ENCODE data around the gene TP53I13.

TP53I13 gene

DNA sequence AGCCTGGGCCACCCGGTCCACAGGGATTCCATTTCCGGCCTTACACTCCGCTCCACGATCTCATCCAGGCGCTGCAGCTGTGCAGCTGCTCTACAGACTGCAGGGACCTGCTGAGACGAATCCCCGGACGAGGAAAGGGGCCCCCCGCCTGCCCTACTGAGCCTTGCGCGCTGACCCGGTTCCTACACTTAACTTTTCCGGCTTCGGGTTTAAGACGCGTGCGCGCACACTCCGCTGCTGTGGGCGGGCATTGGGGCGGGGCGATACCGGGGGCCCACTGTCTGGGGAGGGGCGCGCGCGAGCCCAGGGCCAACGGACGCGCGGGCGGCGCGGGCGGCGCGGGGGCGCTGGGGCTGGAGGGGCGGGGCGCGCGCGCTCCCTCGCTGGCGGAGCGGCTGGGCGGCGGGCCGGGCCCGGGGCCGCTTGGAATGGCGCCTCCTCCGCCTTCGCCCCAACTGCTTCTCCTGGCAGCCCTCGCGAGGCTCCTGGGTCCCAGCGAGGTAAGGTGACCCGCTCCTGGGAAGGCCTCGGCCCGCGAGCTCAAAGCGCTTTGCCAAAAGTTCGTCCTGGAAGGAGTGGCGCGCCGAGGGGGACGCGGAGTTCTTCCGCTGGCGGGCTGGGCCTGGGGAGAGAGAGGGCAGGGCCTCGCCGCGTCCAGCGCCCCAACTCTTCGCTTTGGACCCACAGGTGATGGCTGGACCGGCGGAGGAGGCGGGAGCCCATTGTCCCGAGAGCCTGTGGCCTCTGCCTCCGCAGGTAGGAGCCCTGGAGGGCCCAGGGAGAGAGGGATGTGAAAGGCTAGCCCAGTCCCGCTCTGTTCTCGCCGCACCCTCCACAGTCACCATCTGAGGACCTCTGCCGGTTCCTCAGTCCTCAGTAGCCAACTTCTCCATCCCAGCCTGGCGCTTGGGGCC lies at the start of gene TP53I13 (continued):
- TF ChIP-seq, protein P1, sequence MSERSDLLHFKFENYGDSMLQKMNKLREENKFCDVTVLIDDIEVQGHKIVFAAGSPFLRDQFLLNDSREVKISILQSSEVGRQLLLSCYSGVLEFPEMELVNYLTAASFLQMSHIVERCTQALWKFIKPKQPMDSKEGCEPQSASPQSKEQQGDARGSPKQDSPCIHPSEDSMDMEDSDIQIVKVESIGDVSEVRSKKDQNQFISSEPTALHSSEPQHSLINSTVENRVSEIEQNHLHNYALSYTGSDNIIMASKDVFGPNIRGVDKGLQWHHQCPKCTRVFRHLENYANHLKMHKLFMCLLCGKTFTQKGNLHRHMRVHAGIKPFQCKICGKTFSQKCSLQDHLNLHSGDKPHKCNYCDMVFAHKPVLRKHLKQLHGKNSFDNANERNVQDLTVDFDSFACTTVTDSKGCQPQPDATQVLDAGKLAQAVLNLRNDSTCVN (tag by site-specific recombination; optimal IDR thresholded peaks at IDR 0.05) = peak; percentile 72
- TF ChIP-seq SP3 (tag by site-specific recombination; IDR thresholded peaks at IDR 0.05) (peak; percentile 53), ZNF175 (tag by site-specific recombination; IDR thresholded peaks at IDR 0.05) (no peak), ZNF626 (tag by site-specific recombination; IDR thresholded peaks at IDR 0.05) (no peak), ZNF623 (tag by site-specific recombination; IDR thresholded peaks at IDR 0.05) (no peak; the same call in 1 of the 2 replicates), ZFP3 (tag by site-specific recombination; IDR thresholded peaks at IDR 0.05; ENCODE audit: low read depth) (no peak), ZNF114 (tag by site-specific recombination; IDR thresholded peaks at IDR 0.05) (no peak), YY2 (tag by site-specific recombination; IDR thresholded peaks at IDR 0.05) (no peak), ZNF548 (tag by site-specific recombination; IDR thresholded peaks at IDR 0.05) (no peak), ZSCAN30 (tag by site-specific recombination; IDR thresholded peaks at IDR 0.05) (0 out of 2 replicates have a peak, but pooled peaks have one; percentile 23), MYNN (tag by site-specific recombination; IDR thresholded peaks at IDR 0.05; ENCODE audit: borderline replicate concordance) (peak; percentile 29; the same call in 1 of the 2 replicates), HOXA7 (CRISPR knock-in tag; IDR thresholded peaks at IDR 0.05; ENCODE audit: borderline replicate concordance) (no peak), ZNF2 (tag by site-specific recombination; IDR thresholded peaks at IDR 0.05) (0 out of 2 replicates have a peak, but pooled peaks have one; percentile 30), ZFP37 (tag by site-specific recombination; IDR thresholded peaks at IDR 0.05) (0 out of 2 replicates have a peak, but pooled peaks have one; percentile 20), ZNF558 (tag by site-specific recombination; IDR thresholded peaks at IDR 0.05) (no peak), ZFHX2 (tag by site-specific recombination; conservative IDR thresholded peaks at IDR 0.05) (peak; percentile 42), ZNF473 (tag by site-specific recombination; IDR thresholded peaks at IDR 0.05) (no peak), ZBTB20 (tag by site-specific recombination; IDR thresholded peaks at IDR 0.05) (peak; percentile 97)
- TF ChIP-seq, protein P2, sequence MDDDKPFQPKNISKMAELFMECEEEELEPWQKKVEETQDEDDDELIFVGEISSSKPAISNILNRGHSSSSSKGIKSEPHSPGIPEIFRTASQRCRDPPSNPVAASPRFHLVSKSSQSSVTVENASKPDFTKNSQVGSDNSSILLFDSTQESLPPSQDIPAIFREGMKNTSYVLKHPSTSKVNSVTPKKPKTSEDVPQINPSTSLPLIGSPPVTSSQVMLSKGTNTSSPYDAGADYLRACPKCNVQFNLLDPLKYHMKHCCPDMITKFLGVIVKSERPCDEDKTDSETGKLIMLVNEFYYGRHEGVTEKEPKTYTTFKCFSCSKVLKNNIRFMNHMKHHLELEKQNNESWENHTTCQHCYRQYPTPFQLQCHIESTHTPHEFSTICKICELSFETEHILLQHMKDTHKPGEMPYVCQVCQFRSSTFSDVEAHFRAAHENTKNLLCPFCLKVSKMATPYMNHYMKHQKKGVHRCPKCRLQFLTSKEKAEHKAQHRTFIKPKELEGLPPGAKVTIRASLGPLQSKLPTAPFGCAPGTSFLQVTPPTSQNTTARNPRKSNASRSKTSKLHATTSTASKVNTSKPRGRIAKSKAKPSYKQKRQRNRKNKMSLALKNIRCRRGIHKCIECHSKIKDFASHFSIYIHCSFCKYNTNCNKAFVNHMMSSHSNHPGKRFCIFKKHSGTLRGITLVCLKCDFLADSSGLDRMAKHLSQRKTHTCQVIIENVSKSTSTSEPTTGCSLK (tag by site-specific recombination; IDR thresholded peaks at IDR 0.05) = no peak
- TF ChIP-seq, protein P3, sequence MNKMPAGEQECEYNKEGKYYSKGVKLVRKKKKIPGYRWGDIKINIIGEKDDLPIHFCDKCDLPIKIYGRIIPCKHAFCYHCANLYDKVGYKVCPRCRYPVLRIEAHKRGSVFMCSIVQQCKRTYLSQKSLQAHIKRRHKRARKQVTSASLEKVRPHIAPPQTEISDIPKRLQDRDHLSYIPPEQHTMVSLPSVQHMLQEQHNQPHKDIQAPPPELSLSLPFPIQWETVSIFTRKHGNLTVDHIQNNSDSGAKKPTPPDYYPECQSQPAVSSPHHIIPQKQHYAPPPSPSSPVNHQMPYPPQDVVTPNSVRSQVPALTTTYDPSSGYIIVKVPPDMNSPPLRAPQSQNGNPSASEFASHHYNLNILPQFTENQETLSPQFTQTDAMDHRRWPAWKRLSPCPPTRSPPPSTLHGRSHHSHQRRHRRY (tag by site-specific recombination; IDR thresholded peaks at IDR 0.05) = no peak
- TF ChIP-seq, protein P4, sequence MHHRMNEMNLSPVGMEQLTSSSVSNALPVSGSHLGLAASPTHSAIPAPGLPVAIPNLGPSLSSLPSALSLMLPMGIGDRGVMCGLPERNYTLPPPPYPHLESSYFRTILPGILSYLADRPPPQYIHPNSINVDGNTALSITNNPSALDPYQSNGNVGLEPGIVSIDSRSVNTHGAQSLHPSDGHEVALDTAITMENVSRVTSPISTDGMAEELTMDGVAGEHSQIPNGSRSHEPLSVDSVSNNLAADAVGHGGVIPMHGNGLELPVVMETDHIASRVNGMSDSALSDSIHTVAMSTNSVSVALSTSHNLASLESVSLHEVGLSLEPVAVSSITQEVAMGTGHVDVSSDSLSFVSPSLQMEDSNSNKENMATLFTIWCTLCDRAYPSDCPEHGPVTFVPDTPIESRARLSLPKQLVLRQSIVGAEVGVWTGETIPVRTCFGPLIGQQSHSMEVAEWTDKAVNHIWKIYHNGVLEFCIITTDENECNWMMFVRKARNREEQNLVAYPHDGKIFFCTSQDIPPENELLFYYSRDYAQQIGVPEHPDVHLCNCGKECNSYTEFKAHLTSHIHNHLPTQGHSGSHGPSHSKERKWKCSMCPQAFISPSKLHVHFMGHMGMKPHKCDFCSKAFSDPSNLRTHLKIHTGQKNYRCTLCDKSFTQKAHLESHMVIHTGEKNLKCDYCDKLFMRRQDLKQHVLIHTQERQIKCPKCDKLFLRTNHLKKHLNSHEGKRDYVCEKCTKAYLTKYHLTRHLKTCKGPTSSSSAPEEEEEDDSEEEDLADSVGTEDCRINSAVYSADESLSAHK (tag by site-specific recombination; IDR thresholded peaks at IDR 0.05) = no peak
- TF ChIP-seq, protein P5, sequence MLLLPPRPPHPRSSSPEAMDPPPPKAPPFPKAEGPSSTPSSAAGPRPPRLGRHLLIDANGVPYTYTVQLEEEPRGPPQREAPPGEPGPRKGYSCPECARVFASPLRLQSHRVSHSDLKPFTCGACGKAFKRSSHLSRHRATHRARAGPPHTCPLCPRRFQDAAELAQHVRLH (tag by site-specific recombination; IDR thresholded peaks at IDR 0.05) = no peak
- TF ChIP-seq, protein P6, sequence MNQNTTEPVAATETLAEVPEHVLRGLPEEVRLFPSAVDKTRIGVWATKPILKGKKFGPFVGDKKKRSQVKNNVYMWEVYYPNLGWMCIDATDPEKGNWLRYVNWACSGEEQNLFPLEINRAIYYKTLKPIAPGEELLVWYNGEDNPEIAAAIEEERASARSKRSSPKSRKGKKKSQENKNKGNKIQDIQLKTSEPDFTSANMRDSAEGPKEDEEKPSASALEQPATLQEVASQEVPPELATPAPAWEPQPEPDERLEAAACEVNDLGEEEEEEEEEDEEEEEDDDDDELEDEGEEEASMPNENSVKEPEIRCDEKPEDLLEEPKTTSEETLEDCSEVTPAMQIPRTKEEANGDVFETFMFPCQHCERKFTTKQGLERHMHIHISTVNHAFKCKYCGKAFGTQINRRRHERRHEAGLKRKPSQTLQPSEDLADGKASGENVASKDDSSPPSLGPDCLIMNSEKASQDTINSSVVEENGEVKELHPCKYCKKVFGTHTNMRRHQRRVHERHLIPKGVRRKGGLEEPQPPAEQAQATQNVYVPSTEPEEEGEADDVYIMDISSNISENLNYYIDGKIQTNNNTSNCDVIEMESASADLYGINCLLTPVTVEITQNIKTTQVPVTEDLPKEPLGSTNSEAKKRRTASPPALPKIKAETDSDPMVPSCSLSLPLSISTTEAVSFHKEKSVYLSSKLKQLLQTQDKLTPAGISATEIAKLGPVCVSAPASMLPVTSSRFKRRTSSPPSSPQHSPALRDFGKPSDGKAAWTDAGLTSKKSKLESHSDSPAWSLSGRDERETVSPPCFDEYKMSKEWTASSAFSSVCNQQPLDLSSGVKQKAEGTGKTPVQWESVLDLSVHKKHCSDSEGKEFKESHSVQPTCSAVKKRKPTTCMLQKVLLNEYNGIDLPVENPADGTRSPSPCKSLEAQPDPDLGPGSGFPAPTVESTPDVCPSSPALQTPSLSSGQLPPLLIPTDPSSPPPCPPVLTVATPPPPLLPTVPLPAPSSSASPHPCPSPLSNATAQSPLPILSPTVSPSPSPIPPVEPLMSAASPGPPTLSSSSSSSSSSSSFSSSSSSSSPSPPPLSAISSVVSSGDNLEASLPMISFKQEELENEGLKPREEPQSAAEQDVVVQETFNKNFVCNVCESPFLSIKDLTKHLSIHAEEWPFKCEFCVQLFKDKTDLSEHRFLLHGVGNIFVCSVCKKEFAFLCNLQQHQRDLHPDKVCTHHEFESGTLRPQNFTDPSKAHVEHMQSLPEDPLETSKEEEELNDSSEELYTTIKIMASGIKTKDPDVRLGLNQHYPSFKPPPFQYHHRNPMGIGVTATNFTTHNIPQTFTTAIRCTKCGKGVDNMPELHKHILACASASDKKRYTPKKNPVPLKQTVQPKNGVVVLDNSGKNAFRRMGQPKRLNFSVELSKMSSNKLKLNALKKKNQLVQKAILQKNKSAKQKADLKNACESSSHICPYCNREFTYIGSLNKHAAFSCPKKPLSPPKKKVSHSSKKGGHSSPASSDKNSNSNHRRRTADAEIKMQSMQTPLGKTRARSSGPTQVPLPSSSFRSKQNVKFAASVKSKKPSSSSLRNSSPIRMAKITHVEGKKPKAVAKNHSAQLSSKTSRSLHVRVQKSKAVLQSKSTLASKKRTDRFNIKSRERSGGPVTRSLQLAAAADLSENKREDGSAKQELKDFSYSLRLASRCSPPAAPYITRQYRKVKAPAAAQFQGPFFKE (tag by site-specific recombination; IDR thresholded peaks at IDR 0.05; ENCODE audit: borderline replicate concordance) = no peak
- TF ChIP-seq, protein P7, sequence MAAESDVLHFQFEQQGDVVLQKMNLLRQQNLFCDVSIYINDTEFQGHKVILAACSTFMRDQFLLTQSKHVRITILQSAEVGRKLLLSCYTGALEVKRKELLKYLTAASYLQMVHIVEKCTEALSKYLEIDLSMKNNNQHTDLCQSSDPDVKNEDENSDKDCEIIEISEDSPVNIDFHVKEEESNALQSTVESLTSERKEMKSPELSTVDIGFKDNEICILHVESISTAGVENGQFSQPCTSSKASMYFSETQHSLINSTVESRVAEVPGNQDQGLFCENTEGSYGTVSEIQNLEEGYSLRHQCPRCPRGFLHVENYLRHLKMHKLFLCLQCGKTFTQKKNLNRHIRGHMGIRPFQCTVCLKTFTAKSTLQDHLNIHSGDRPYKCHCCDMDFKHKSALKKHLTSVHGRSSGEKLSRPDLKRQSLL (tag by site-specific recombination; IDR thresholded peaks at IDR 0.05) = no peak

Data from HEK293 (cell line).